GM12878 (cell line): ENCODE results near the gene PRKCQ. TPM values are rescaled to one million over a fixed set of nuclear protein-coding genes. Genes with fewer than 3 reads are reported as not detected.

ENCODE experiments used
- ATAC-seq: fragments of 200-7000 bp; cut with Tn5 transposase; 3 replicates; pipeline ENCODE4 v1.9.1; 2020; ENCODE audit warnings: mild to moderate bottlenecking, moderate library complexity
- BruUV-seq: library from RNA; stranded (reverse); fragments of 400-500 nt; replicated peaks from 2 replicates; lab custom pipeline; 2021; lab: Mats Ljungman, UMichigan
- CTCF ChIA-PET: fragments of 300-600 bp; sonication (Branson Sonifier 250); formaldehyde crosslinking; extraction: SDS; loops from one replicate; lab custom pipeline; 2021; ENCODE audit warnings: inconsistent platforms; lab: Yijun Ruan, JAX
- POLR2A ChIA-PET: fragments of 350-600 bp; formaldehyde crosslinking; extraction: SDS; loops from one replicate; lab custom pipeline; 2021; ENCODE audit warnings: inconsistent platforms; lab: Charles Lee
- RAD21 ChIA-PET: fragments of 300-600 bp; sonication (Branson Sonifier 250); formaldehyde crosslinking; loops from one replicate; lab custom pipeline; 2023; ENCODE audit warnings: antibody characterized with exemption; ENCODE audit not compliant: unreplicated experiment; lab: Charles Lee
- SMC1A ChIA-PET: fragments of 300-600 bp; sonication (Branson Sonifier 250); formaldehyde crosslinking; loops from one replicate; lab custom pipeline; 2023; ENCODE audit not compliant: unreplicated experiment, uncharacterized antibody; lab: Charles Lee
- DNase-seq: peaks from one replicate; pipeline ENCODE4 v3.0.0-alpha.2; 2011; ENCODE audit warnings: low read depth, low spot score
- FAIRE-seq: peaks from 3 replicates; lab custom pipeline; 2011; peaks lifted over from hg19 to GRCh38; lab: Jason Lieb, UNC
- H2AFZ ChIP-seq: 2 replicates; pipeline ENCODE4 v1.6.0; 2011; ENCODE audit warnings: low read depth, low read length, control low read depth; ENCODE audit not compliant: control insufficient read depth
- H3K27ac ChIP-seq: 2 replicates; pipeline ENCODE4 v1.5.1; 2011; ENCODE audit warnings: control low read depth; ENCODE audit not compliant: control insufficient read depth, insufficient read depth
- H3K27me3 ChIP-seq, 2 experiments: replicated peaks in 1 of 2; 2 replicates each; pipeline versions ENCODE4 v1.6.0 to v1.6.1; 2011; ENCODE audit warnings: low read length in 1 of 2; ENCODE audit not compliant: control insufficient read depth in 2 of 2, insufficient read depth in 2 of 2
- H3K36me3 ChIP-seq, 2 experiments: 2 replicates each; pipeline ENCODE4 v1.5.1; 2011; ENCODE audit warnings: low read length in 1 of 2; ENCODE audit not compliant: control insufficient read depth in 2 of 2, insufficient read depth in 2 of 2
- H3K4me1 ChIP-seq: 2 replicates; pipeline ENCODE4 v1.6.1; 2011; ENCODE audit warnings: mild to moderate bottlenecking, low read length, moderate library complexity, mixed read lengths; ENCODE audit not compliant: control insufficient read depth, insufficient read depth
- H3K4me2 ChIP-seq: 2 replicates; pipeline ENCODE4 v1.6.0; 2011; ENCODE audit warnings: control low read depth; ENCODE audit not compliant: control insufficient read depth, insufficient read depth
- H3K4me3 ChIP-seq: fragments of 200-600 bp; sonication (generic); 2 replicates; pipeline ENCODE4 v1.5.1; 2016
- H3K79me2 ChIP-seq: 2 replicates; pipeline ENCODE4 v1.6.0; 2011; ENCODE audit warnings: low read length; ENCODE audit not compliant: control insufficient read depth, insufficient read depth
- H3K9ac ChIP-seq: 2 replicates; pipeline ENCODE4 v1.8.0; 2011; ENCODE audit warnings: low read length, control low read depth, mixed read lengths; ENCODE audit not compliant: control insufficient read depth, insufficient read depth
- H3K9me3 ChIP-seq: replicated peaks from 3 replicates; pipeline ENCODE4 v1.5.1; 2011; ENCODE audit warnings: mild to moderate bottlenecking, low read length; ENCODE audit not compliant: control insufficient read depth, insufficient read depth
- H4K20me1 ChIP-seq: 2 replicates; pipeline ENCODE4 v1.6.0; 2011; ENCODE audit not compliant: control insufficient read depth, insufficient read depth
- BCL11A ChIP-seq: IDR thresholded peaks from 2 replicates; pipeline ENCODE4 v1.6.1; 2011; ENCODE audit warnings: low read depth, low read length
- WRNIP1 ChIP-seq: IDR thresholded peaks from 2 replicates; pipeline ENCODE4 v1.6.1; 2011; ENCODE audit warnings: low read depth, low read length, improper control_type of control experiment, borderline replicate concordance
- WGBS: methylation state at CpG from one replicate; pipeline ENCODE4 v1.1.6; 2016; ENCODE audit warnings: low lambda C conversion rate; ENCODE audit not compliant: insufficient replicate concordance, insufficient coverage; ENCODE audit errors: missing lambda C conversion rate; 5-methylcytosine and 5-hydroxymethylcytosine counted together
- in situ Hi-C: fragments of 300-500 bp; cut with MboI; formaldehyde crosslinking; loops from 9 replicates; pipeline ENCODE4 v1.14.3; 2018; ENCODE audit warnings: mixed read lengths
- intact Hi-C: fragments of 100-400 bp; cut with micrococcal nuclease; formaldehyde crosslinking; loops from one replicate; pipeline ENCODE4 v1.14.2; 2022; ENCODE audit not compliant: unreplicated experiment
- polyA plus RNA-seq, 11 experiments: library from polyadenylated mRNA; depleted of rRNA in 4 of 11; unstranded in 6 of 11; stranded (reverse) in 5 of 11; fragments of >200 nt; fragmentation: Nextera tagmentation in 4 of 11; fragmentation: Illumina TruSeq in 1 of 11; extraction: Ambion mirVana in 4 of 11; extraction: Trizol in 1 of 11; gene quantifications; 1 replicate in 1 of 11; 2 replicates in 10 of 11; pipeline versions ENCODE4 v1.2.1 to v1.2.3, GENCODE V29; 2011 to 2016; ENCODE audit warnings: inconsistent platforms in 2 of 11, missing spikeins in 2 of 11, low read depth in 1 of 11
- total RNA-seq, 4 experiments: library from RNA; depleted of rRNA in 3 of 4; stranded (reverse); fragments of >200 nt in 3 of 4; fragmentation: Illumina TruSeq in 1 of 4; extraction: Trizol in 1 of 4; gene quantifications; 2 replicates each; pipeline versions ENCODE4 v1.2.1 to v1.2.3, GENCODE V29; 2013 to 2021
- TF ChIP-seq, protein P1 (sequence below): IDR thresholded peaks from 2 replicates; pipeline ENCODE4 v1.6.1; 2012; ENCODE audit warnings: improper control_type of control experiment, low read depth, low read length; ENCODE audit not compliant: insufficient replicate concordance

PRKCQ gene
- total and polyA plus RNA-seq, 10 of the 15 experiments (the other 5 are each of a cell fraction or from before 2014, with no cell fraction given) = 0.26 to 8.9 (median 0.98) TPM

DNA sequence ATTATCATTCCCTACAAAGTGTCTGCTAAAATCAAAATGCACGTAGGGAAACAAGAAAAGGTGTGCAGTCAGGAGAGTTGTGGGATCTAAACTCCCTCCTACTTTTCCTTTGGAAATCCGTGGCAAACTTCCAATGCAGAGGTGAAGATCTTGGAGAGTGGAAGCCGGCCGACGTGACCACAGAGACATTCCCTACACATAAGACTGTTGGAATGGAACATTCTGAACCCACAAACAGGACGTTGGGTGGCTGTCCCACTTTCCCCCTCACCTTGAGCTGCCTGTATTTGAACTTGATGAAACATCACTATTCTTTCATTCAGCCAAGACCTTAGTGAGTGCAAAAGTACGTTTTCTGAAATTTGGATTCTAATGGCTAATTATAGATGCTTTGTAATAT is 65.9 kb downstream of the PRKCQ start:
- Histone ChIP-seq H3K36me3 (no peaks in the 10 kb centered on the region), H3K9ac (no peak overlapping the region), H3K9me3 (no peaks in the 10 kb centered on the region; the same call in 2 of the 3 replicates), H3K27me3 (peaks cover 0 to 6% of the 10 kb centered on the region in 2 experiments; a peak in 1 of 4 replicates), H3K4me3 (no peak overlapping the region), H3K79me2 (no peaks in the 10 kb centered on the region), H4K20me1 (no peaks in the 10 kb centered on the region), H3K4me2 (no peak overlapping the region), H2AFZ (no peak overlapping the region), H3K27ac (no peak overlapping the region), H3K4me1 (no peaks in the 10 kb centered on the region)
- 25% methylated on average over 7 of the region's 7 CpGs for WGBS
- POLR2A ChIA-PET = interaction anchor here (0.5 to 0.7 kb wide), 2 partner anchors 18 to 23 kb away, joined by 4 read pairs; no protein-coding TSS in a partner anchor
- BruUV-seq = no TSS peak
- FAIRE-seq (no peak), DNase-seq (no peak), ATAC-seq (no peak)
- SMC1A ChIA-PET = no interaction called here
- intact Hi-C loops (no loop called here), in situ Hi-C loops (no loop called here)
- CTCF ChIA-PET = interaction anchor here (1.6 kb wide), 1 partner anchor 24 kb away, joined by 3 read pairs; no protein-coding TSS in a partner anchor
- TF ChIP-seq BCL11A = no peak
- TF ChIP-seq, protein P1, sequence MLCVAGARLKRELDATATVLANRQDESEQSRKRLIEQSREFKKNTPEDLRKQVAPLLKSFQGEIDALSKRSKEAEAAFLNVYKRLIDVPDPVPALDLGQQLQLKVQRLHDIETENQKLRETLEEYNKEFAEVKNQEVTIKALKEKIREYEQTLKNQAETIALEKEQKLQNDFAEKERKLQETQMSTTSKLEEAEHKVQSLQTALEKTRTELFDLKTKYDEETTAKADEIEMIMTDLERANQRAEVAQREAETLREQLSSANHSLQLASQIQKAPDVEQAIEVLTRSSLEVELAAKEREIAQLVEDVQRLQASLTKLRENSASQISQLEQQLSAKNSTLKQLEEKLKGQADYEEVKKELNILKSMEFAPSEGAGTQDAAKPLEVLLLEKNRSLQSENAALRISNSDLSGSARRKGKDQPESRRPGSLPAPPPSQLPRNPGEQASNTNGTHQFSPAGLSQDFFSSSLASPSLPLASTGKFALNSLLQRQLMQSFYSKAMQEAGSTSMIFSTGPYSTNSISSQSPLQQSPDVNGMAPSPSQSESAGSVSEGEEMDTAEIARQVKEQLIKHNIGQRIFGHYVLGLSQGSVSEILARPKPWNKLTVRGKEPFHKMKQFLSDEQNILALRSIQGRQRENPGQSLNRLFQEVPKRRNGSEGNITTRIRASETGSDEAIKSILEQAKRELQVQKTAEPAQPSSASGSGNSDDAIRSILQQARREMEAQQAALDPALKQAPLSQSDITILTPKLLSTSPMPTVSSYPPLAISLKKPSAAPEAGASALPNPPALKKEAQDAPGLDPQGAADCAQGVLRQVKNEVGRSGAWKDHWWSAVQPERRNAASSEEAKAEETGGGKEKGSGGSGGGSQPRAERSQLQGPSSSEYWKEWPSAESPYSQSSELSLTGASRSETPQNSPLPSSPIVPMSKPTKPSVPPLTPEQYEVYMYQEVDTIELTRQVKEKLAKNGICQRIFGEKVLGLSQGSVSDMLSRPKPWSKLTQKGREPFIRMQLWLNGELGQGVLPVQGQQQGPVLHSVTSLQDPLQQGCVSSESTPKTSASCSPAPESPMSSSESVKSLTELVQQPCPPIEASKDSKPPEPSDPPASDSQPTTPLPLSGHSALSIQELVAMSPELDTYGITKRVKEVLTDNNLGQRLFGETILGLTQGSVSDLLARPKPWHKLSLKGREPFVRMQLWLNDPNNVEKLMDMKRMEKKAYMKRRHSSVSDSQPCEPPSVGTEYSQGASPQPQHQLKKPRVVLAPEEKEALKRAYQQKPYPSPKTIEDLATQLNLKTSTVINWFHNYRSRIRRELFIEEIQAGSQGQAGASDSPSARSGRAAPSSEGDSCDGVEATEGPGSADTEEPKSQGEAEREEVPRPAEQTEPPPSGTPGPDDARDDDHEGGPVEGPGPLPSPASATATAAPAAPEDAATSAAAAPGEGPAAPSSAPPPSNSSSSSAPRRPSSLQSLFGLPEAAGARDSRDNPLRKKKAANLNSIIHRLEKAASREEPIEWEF = no peak
- TF ChIP-seq WRNIP1 = no peak
- RAD21 ChIA-PET = no interaction called here
